ENCODE measurements around the gene SEMA3C.

The SEMA3C gene

GRCh38 chr7:80918909-80919721, at the start of gene SEMA3C:
TSS of gene SEMA3C (minus strand) at chr7:80919051. CDS start at chr7:80916781, 2,270 bp downstream.
- no peak for DNase-seq (ENCODE audit: low read depth in 2 of 2)

GRCh38 chr7:80968606-80969005, 49.8 kb upstream of the SEMA3C start:
- DNase-seq (ENCODE audit: low read depth in 2 of 2), result no peak

- no peak for DNase-seq (ENCODE audit: low read depth in 2 of 2)
Observed at GRCh38 chr7:80967917-80968297, 49.1 kb upstream of the SEMA3C start.

- DNase-seq (ENCODE audit: low read depth in 2 of 2), result no peak
Observed at GRCh38 chr7:80967071-80967916, 48.4 kb upstream of the SEMA3C start.

GRCh38 chr7:80960244-80960795, 41.5 kb upstream of the SEMA3C start:
- no peak for DNase-seq (ENCODE audit: low read depth in 2 of 2)

- no peak for DNase-seq (ENCODE audit: low read depth in 2 of 2)
Observed at GRCh38 chr7:80957226-80957777, 38.5 kb upstream of the SEMA3C start.

GRCh38 chr7:80954191-80954590, 35.3 kb upstream of the SEMA3C start:
- DNase-seq (ENCODE audit: low read depth in 2 of 2), result no peak

- DNase-seq (ENCODE audit: low read depth in 2 of 2), result no peak
Observed at GRCh38 chr7:80950550-80950967, 31.7 kb upstream of the SEMA3C start.

- no peak for DNase-seq (ENCODE audit: low read depth in 2 of 2)
Observed at GRCh38 chr7:80949449-80949848, 30.6 kb upstream of the SEMA3C start.

- DNase-seq (ENCODE audit: low read depth in 2 of 2), result no peak
Observed at GRCh38 chr7:80946858-80947257, 28.0 kb upstream of the SEMA3C start.

- DNase-seq (ENCODE audit: low read depth in 2 of 2), result no peak
Observed at GRCh38 chr7:80945976-80946375, 27.1 kb upstream of the SEMA3C start.

- no peak for DNase-seq (ENCODE audit: low read depth in 2 of 2)
Observed at GRCh38 chr7:80943342-80943741, 24.5 kb upstream of the SEMA3C start.

GRCh38 chr7:80942261-80943041, 23.6 kb upstream of the SEMA3C start:
- no peak for DNase-seq (ENCODE audit: low read depth in 2 of 2)

GRCh38 chr7:80941208-80941758, 22.4 kb upstream of the SEMA3C start:
- DNase-seq (ENCODE audit: low read depth in 2 of 2), result no peak

GRCh38 chr7:80940539-80941207, 21.8 kb upstream of the SEMA3C start:
- DNase-seq (ENCODE audit: low read depth in 2 of 2), result no peak

GRCh38 chr7:80937336-80937735, 18.5 kb upstream of the SEMA3C start:
- no peak for DNase-seq (ENCODE audit: low read depth in 2 of 2)

GRCh38 chr7:80935991-80936780, 17.3 kb upstream of the SEMA3C start:
- no peak for DNase-seq (ENCODE audit: low read depth in 2 of 2)

GRCh38 chr7:80934321-80934720, 15.5 kb upstream of the SEMA3C start:
- no peak for DNase-seq (ENCODE audit: low read depth in 2 of 2)

- DNase-seq (ENCODE audit: low read depth in 2 of 2), result no peak
Observed at GRCh38 chr7:80932536-80932935, 13.7 kb upstream of the SEMA3C start.

- no peak for DNase-seq (ENCODE audit: low read depth in 2 of 2)
Observed at GRCh38 chr7:80929619-80930018, 10.8 kb upstream of the SEMA3C start.
